ENCODE results near the gene GANAB.

Gene GANAB

DNA sequence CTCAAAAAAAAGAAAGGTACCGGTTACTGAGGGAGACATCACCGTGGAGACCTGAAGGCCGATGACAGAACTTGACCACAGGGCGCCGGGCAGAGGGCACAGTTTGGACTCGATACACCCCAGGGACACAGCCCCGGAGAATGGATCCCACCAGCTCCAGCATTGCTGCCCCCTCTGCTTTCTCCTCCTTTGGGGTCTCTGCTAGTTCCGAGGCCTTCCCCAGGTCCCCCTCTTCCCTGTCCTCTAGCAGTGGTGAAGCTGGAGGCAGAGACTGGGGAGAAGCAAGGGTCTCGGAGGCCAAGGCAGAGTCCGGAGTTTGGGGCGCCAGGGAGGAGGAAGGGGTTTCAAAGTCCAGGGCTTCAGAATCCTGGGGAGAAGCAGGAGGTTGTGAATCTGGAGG lies 67.9 kb downstream of the GANAB start:
- TF ChIP-seq, protein P1, sequence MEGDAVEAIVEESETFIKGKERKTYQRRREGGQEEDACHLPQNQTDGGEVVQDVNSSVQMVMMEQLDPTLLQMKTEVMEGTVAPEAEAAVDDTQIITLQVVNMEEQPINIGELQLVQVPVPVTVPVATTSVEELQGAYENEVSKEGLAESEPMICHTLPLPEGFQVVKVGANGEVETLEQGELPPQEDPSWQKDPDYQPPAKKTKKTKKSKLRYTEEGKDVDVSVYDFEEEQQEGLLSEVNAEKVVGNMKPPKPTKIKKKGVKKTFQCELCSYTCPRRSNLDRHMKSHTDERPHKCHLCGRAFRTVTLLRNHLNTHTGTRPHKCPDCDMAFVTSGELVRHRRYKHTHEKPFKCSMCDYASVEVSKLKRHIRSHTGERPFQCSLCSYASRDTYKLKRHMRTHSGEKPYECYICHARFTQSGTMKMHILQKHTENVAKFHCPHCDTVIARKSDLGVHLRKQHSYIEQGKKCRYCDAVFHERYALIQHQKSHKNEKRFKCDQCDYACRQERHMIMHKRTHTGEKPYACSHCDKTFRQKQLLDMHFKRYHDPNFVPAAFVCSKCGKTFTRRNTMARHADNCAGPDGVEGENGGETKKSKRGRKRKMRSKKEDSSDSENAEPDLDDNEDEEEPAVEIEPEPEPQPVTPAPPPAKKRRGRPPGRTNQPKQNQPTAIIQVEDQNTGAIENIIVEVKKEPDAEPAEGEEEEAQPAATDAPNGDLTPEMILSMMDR (conservative IDR thresholded peaks at IDR 0.05): no peak
- H3K27ac ChIP-seq: no peak overlapping the region

DNA sequence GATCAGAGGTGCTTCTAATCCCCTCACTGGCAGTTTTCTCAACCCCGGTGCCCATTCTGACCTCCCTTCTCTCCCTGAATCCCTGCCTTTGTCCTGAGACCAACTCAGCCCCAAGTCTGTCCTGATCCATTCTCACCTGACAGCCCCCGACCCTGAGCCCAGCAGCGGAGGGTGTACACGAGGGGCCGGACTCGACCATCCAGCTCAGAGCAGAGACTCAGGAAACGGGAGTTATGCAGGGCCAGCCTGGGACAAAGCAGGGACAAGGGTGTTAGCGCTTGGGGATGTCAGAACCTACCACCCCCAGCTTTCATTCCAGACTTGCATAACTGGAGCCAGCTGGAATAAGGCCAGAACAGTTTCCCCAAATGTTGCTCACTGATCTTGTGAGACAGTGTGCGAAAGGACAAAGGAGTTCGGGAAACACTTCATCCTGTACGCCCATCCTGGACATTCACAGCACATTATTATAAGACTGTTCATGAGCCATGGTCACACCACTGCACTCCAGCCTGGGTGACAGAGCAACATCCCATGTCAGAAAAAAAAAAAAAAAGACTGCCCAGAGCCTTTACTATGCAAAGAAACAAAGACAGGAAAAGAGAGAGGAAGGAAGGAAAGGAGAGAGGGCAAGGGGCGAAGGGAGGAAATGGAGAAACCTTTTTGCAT lies 69.2 kb downstream of the GANAB start:
- TF ChIP-seq, protein P1 (conservative IDR thresholded peaks at IDR 0.05): no peak
- H3K27ac ChIP-seq: no peak overlapping the region

DNA sequence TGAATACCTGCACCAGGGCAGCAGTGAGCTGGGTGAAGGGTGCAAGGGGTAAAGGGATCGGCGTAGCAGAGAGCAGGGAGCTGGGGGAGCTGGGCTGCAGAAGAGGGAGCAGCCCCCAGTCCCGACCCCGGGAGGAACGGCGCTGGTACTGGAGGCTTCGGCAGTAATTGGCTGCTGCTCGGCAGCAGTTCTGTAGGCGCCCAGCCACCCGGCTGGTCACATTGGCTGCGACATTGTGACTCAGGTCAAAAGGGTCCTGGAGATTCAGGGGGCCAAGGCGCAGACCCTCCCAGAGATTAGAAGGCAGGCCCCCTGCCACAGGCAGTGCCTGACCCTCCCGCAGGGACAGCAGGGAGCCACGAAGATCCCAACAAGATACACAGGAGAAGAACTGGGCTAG lies 70.6 kb downstream of the GANAB start:
- TF ChIP-seq, protein P1 (conservative IDR thresholded peaks at IDR 0.05): no peak
- H3K27ac ChIP-seq: no peak overlapping the region

DNA sequence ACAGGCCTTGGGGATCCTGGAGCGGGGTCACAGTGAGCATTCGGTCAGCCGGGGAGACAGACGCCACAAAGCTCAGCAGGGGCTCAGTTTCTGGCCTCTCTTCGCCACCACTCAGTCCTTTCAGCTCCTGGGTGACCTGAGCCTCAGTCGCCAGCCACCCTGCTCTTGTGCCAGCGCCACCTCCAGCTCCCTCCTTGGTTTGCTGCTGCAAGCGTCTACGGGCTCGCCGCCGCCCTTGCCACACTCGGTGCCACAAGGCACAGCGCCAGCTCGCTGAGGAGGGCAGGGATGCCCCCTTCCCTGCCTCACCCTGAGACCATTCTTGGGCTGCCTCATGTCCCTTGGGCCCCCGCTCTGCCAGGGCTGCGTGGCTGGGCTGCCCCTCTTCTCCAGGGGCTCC lies 71.3 kb downstream of the GANAB start:
- H3K27ac ChIP-seq: no peak overlapping the region
- TF ChIP-seq, protein P1 (conservative IDR thresholded peaks at IDR 0.05): no peak

All from VCaP (cell line).